Colon (tissue), 2 donors: ENCODE data around the gene TCTN2.

Source experiments
- FAIRE-seq: peaks from 2 replicates; lab custom pipeline; 2012; peaks lifted over from hg19 to GRCh38; lab: Jason Lieb, UNC
- donor health status: control.
- donor health status: control.

TCTN2 gene

GRCh38 chr12:123686636-123687190, 15.8 kb downstream of the TCTN2 start:
- no peak for FAIRE-seq

GRCh38 chr12:123690191-123690840, 19.4 kb downstream of the TCTN2 start:
- FAIRE-seq, result no peak

GRCh38 chr12:123696207-123696606, 25.3 kb downstream of the TCTN2 start:
- FAIRE-seq, result no peak

GRCh38 chr12:123696646-123697045, 25.7 kb downstream of the TCTN2 start:
- FAIRE-seq, result no peak

- FAIRE-seq, result no peak
These were observed 35.0 kb downstream of the TCTN2 start for GRCh38 chr12:123705935-123706334.

GRCh38 chr12:123707466-123707865, 36.6 kb downstream of the TCTN2 start:
- no peak for FAIRE-seq

GRCh38 chr12:123712780-123713319, 41.9 kb downstream of the TCTN2 start:
- FAIRE-seq, result no peak

GRCh38 chr12:123713398-123713797, 42.5 kb downstream of the TCTN2 start:
- no peak for FAIRE-seq

GRCh38 chr12:123713823-123714585, 43.1 kb downstream of the TCTN2 start:
- FAIRE-seq, result no peak

- FAIRE-seq, result no peak
These were observed 44.3 kb downstream of the TCTN2 start for GRCh38 chr12:123715195-123715594.

- no peak for FAIRE-seq
These were observed 46.4 kb downstream of the TCTN2 start for GRCh38 chr12:123717350-123717749.

- no peak for FAIRE-seq
These were observed 49.4 kb downstream of the TCTN2 start for GRCh38 chr12:123720141-123720814.

- FAIRE-seq, result no peak
These were observed 50.3 kb downstream of the TCTN2 start for GRCh38 chr12:123721245-123721644.

GRCh38 chr12:123723011-123723410, 52.1 kb downstream of the TCTN2 start:
- FAIRE-seq, result no peak

GRCh38 chr12:123723765-123724164, 52.9 kb downstream of the TCTN2 start:
- no peak for FAIRE-seq

- FAIRE-seq, result no peak
These were observed 55.3 kb downstream of the TCTN2 start for GRCh38 chr12:123726244-123726643.

GRCh38 chr12:123726962-123727361, 56.0 kb downstream of the TCTN2 start:
- FAIRE-seq, result no peak

- no peak for FAIRE-seq
These were observed 57.0 kb downstream of the TCTN2 start for GRCh38 chr12:123727878-123728277.

GRCh38 chr12:123731596-123731995, 60.7 kb downstream of the TCTN2 start:
- FAIRE-seq, result no peak

- no peak for FAIRE-seq
These were observed 61.3 kb downstream of the TCTN2 start for GRCh38 chr12:123732251-123732650.

GRCh38 chr12:123733229-123733628, 62.3 kb downstream of the TCTN2 start:
- no peak for FAIRE-seq

- no peak for FAIRE-seq
These were observed 63.4 kb downstream of the TCTN2 start for GRCh38 chr12:123734268-123734667.
